GM12865 (cell line): ENCODE results near the gene ZNF512B.

ENCODE experiments used
- DNase-seq: peaks from one replicate; pipeline ENCODE4 v3.0.0; 2010; ENCODE audit warnings: low read depth
- H3K4me3 ChIP-seq: 2 replicates; pipeline ENCODE4 v1.5.1; 2011; ENCODE audit warnings: mild to moderate bottlenecking, low read depth, low read length, control low read depth
- CTCF ChIP-seq: IDR thresholded peaks from 2 replicates; pipeline ENCODE4 v1.5.1; 2011; ENCODE audit warnings: low read length, control low read depth, low read depth, inconsistent platforms; ENCODE audit not compliant: insufficient read depth; ENCODE audit errors: missing control alignments

Gene ZNF512B

GRCh38 chr20:63980806-63981728, 11.3 kb upstream of the ZNF512B start, which contains the start of gene PRPF6:
Gene PRPF6 (plus strand): TSS chr20:63981132. CDS start chr20:63981246, 114 bp downstream.
- peak; percentile 99 for DNase-seq
- H3K4me3 ChIP-seq = peak within 1 kb of the TSS; percentile 93
- TF ChIP-seq CTCF = peak; percentile 92

DNA sequence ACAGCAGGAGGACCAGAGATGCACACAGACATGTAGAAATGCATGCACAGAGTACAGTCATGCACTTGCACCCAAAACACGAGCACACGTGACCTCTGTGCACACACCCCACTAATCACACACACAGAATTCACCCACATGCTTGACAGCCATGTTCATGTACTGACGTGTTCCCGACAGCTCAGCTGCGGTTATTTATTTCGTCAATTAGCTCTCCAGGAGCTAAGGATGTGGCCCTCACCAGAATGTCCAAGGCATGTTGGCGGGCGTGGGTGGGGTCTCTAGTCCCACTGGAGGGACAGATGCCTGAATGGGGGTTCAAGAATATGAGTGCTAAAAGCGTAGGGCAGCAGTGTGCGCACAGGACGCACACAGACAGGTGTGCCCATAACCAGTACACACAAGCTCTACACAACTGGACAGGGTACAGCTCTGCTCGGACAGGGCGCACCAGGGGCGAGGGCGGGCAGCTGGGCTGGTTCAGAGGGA, 10.6 kb upstream of the ZNF512B start:
- H3K4me3 ChIP-seq = peak overlapping the region; percentile 93
- peak; percentile 77 for DNase-seq
- TF ChIP-seq CTCF = no peak

DNA sequence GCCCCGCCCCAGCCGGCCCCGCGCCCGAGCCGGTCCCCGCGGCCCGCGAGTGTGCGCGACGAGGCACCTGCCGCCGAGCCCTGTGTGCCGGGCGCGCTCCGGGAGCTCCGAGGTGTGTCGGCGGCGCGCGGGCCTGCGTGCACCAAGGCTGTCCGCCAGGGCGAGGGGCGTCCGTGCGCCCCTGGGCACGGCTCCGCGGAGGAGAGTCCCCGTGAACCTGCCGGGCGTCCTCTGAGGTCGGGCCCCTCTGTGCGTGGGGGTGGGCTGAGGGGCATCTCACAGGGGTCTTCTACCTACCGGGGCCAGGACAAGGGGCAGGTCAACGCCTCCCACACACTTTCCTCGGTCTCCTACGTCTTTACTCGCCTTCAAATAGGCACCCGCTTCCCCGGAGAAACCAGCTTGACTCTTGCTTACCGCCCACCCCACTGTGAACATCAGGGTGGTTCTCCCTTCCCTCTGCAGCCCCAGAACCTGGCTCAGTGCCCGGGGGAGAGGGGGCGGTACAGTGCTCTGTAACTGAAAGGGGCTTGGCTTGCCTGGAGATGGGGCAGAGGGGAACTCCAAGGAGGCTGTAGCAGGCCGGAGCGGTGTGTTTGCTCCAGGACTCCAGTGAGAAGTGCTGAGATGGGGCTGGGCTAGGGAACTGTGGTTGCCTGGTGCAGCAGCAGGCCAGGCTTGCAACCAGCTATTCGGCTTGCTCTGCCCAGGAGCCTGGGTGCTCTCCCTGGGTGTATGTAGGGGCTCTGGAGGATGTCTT, 10.0 kb upstream of the ZNF512B start, which contains the start of gene SAMD10:
Gene SAMD10, minus strand, starts transcription at position 86 of the 760 bp plus-strand sequence. CDS start 175 bp downstream, outside the sequence.
- H3K4me3 ChIP-seq = peak within 1 kb of the TSS; percentile 93
- DNase-seq = peak; percentile 89
- peak; percentile 22 for TF ChIP-seq CTCF

- no peak for DNase-seq
- H3K4me3 ChIP-seq = peak overlapping the region; percentile 81
- TF ChIP-seq CTCF = no peak
Measured at GRCh38 chr20:63979229-63979556, 9.5 kb upstream of the ZNF512B start.

- peak overlapping the region; percentile 81 for H3K4me3 ChIP-seq
- TF ChIP-seq CTCF = no peak
- peak; percentile 89 for DNase-seq
Measured at GRCh38 chr20:63978319-63979228, 8.8 kb upstream of the ZNF512B start.

GRCh38 chr20:63977739-63978276, 8.1 kb upstream of the ZNF512B start:
- TF ChIP-seq CTCF = no peak
- no peak for DNase-seq
- peak overlapping the region; percentile 81 for H3K4me3 ChIP-seq
